MM.1S (cell line): ENCODE results near the gene SH3RF3.

ENCODE experiments used
- DNase-seq: peaks from one replicate; pipeline ENCODE4 v3.0.0-alpha.2; 2015
- H2AFZ ChIP-seq: fragments of 300-600 bp; sonication (generic); 2 replicates; pipeline ENCODE4 v1.6.0; 2016; ENCODE audit warnings: antibody characterized with exemption, low read length
- H3F3A ChIP-seq: fragments of 300-600 bp; sonication (generic); 2 replicates; pipeline ENCODE4 v1.6.1; 2016; ENCODE audit warnings: mild to moderate bottlenecking, antibody characterized with exemption, low read length, moderate library complexity, mixed read lengths; ENCODE audit not compliant: insufficient read depth
- H3K27ac ChIP-seq: fragments of 300-600 bp; sonication (generic); 2 replicates; pipeline ENCODE4 v1.5.1; 2016; ENCODE audit warnings: mild to moderate bottlenecking, low read length
- H3K27me3 ChIP-seq: fragments of 300-600 bp; sonication (generic); replicated peaks from 2 replicates; pipeline ENCODE4 v1.6.0; 2016; ENCODE audit warnings: low read length; ENCODE audit not compliant: insufficient read depth
- H3K36me3 ChIP-seq: fragments of 300-600 bp; sonication (generic); replicated peaks from 2 replicates; pipeline ENCODE4 v1.6.1; 2016; ENCODE audit warnings: mild to moderate bottlenecking, low read length, mixed read lengths; ENCODE audit not compliant: insufficient read depth
- H3K4me1 ChIP-seq: fragments of 300-600 bp; sonication (generic); 2 replicates; pipeline ENCODE4 v1.6.1; 2016; ENCODE audit warnings: low read length, mixed read lengths
- H3K4me2 ChIP-seq: fragments of 300-600 bp; sonication (generic); 2 replicates; pipeline ENCODE4 v1.6.0; 2016; ENCODE audit warnings: low read depth, low read length
- H3K4me3 ChIP-seq: fragments of 300-600 bp; sonication (generic); 2 replicates; pipeline ENCODE4 v1.5.1; 2016; ENCODE audit warnings: low read length, mixed read lengths
- H3K79me2 ChIP-seq: fragments of 300-600 bp; sonication (generic); 2 replicates; pipeline ENCODE4 v1.6.1; 2016; ENCODE audit warnings: mixed run types, low read length, mixed read lengths
- H3K9ac ChIP-seq: fragments of 300-600 bp; sonication (generic); 2 replicates; pipeline ENCODE4 v1.6.1; 2016; ENCODE audit warnings: low read length, mixed read lengths
- H3K9me2 ChIP-seq: fragments of 300-600 bp; sonication (generic); replicated peaks from 2 replicates; pipeline ENCODE4 v1.6.1; 2016; ENCODE audit warnings: mild to moderate bottlenecking, low read length, mixed read lengths; ENCODE audit not compliant: insufficient read depth
- H3K9me3 ChIP-seq: fragments of 300-600 bp; sonication (generic); replicated peaks from 2 replicates; pipeline ENCODE4 v1.6.1; 2016; ENCODE audit warnings: mild to moderate bottlenecking, low read length, mixed read lengths; ENCODE audit not compliant: insufficient read depth
- H4K20me1 ChIP-seq: fragments of 300-600 bp; sonication (generic); 2 replicates; pipeline ENCODE4 v1.6.1; 2016; ENCODE audit warnings: mild to moderate bottlenecking, low read length, moderate library complexity, mixed read lengths; ENCODE audit not compliant: insufficient read depth
- CTCF ChIP-seq: fragments of 300-600 bp; sonication (generic); IDR thresholded peaks from 2 replicates; pipeline ENCODE4 v1.5.1; 2016; ENCODE audit warnings: antibody characterized with exemption, low read length, mixed read lengths
- EZH2 ChIP-seq: fragments of 300-600 bp; sonication (generic); optimal IDR thresholded peaks from 2 replicates; pipeline ENCODE3; 2017; ENCODE audit warnings: low read depth, mild to moderate bottlenecking, antibody characterized with exemption, low read length, mixed read lengths
- EZH2phosphoT487 ChIP-seq: fragments of 300-600 bp; sonication (generic); IDR thresholded peaks from 2 replicates; pipeline ENCODE4 v1.6.1; 2018; ENCODE audit warnings: antibody characterized with exemption, low read length

Gene SH3RF3

GRCh38 chr2:109530712-109531111 is 401.7 kb downstream of the SH3RF3 start:
- Histone ChIP-seq H3K4me2 (no peak overlapping the region), H3K27me3 (no peaks in the 10 kb centered on the region), H3K9ac (no peak overlapping the region), H4K20me1 (no peaks in the 10 kb centered on the region), H3K4me1 (no peaks in the 10 kb centered on the region), H2AFZ (no peak overlapping the region), H3K27ac (no peak overlapping the region), H3K4me3 (no peak overlapping the region), H3K79me2 (no peaks in the 10 kb centered on the region), H3K9me2 (no peaks in the 10 kb centered on the region), H3K9me3 (no peaks in the 10 kb centered on the region), H3F3A (no peaks in the 10 kb centered on the region), H3K36me3 (no peaks in the 10 kb centered on the region)
- no peak for DNase-seq
- TF ChIP-seq EZH2phosphoT487 (no peak), CTCF (no peak), EZH2 (no peak)

GRCh38 chr2:109531221-109531620 is 402.2 kb downstream of the SH3RF3 start:
- H3F3A ChIP-seq: no peaks in the 10 kb centered on the region
- no peak overlapping the region for H3K4me2 ChIP-seq
- no peak for DNase-seq
- no peaks in the 10 kb centered on the region for H3K9me3 ChIP-seq
- H4K20me1 ChIP-seq: no peaks in the 10 kb centered on the region
- no peak overlapping the region for H2AFZ ChIP-seq
- no peaks in the 10 kb centered on the region for H3K79me2 ChIP-seq
- no peak overlapping the region for H3K27ac ChIP-seq
- H3K4me3 ChIP-seq: no peak overlapping the region
- H3K4me1 ChIP-seq: no peaks in the 10 kb centered on the region
- no peaks in the 10 kb centered on the region for H3K36me3 ChIP-seq
- H3K9me2 ChIP-seq: no peaks in the 10 kb centered on the region
- no peak overlapping the region for H3K9ac ChIP-seq
- no peaks in the 10 kb centered on the region for H3K27me3 ChIP-seq
- TF ChIP-seq CTCF: no peak
- TF ChIP-seq EZH2: no peak
- no peak for TF ChIP-seq EZH2phosphoT487

- no peak overlapping the region for H3K4me2 ChIP-seq
- H3K4me3 ChIP-seq: no peak overlapping the region
- H3K27ac ChIP-seq: no peak overlapping the region
- no peak for TF ChIP-seq EZH2phosphoT487
- TF ChIP-seq EZH2: no peak
- no peak for TF ChIP-seq CTCF
- H2AFZ ChIP-seq: no peak overlapping the region
- no peaks in the 10 kb centered on the region for H3K9me2 ChIP-seq
- H3F3A ChIP-seq: no peaks in the 10 kb centered on the region
- H3K9ac ChIP-seq: no peak overlapping the region
- H3K79me2 ChIP-seq: no peaks in the 10 kb centered on the region
- H3K27me3 ChIP-seq: no peaks in the 10 kb centered on the region
- H3K36me3 ChIP-seq: no peaks in the 10 kb centered on the region
- H3K4me1 ChIP-seq: no peaks in the 10 kb centered on the region
- no peaks in the 10 kb centered on the region for H3K9me3 ChIP-seq
- H4K20me1 ChIP-seq: no peaks in the 10 kb centered on the region
- DNase-seq: no peak
Observed at GRCh38 chr2:109531896-109532727, 403.1 kb downstream of the SH3RF3 start.
